Loucy (cell line): ENCODE results near the gene SNX25.
A peak's percentile ranks its signal among the peaks of the same experiment; 100 is the strongest.

Experiments
- H2AFZ ChIP-seq: fragments of 200-600 bp; sonication (generic); 2 replicates; pipeline ENCODE4 v1.6.0; 2016; ENCODE audit warnings: antibody characterized with exemption, mild to moderate bottlenecking, low read length, moderate library complexity
- H3F3A ChIP-seq: fragments of 200-600 bp; 2 replicates; pipeline ENCODE4 v1.6.0; 2016; ENCODE audit warnings: antibody characterized with exemption, low read depth, mild to moderate bottlenecking
- H3K27me3 ChIP-seq: fragments of 200-600 bp; sonication (generic); 2 replicates; pipeline ENCODE4 v1.6.1; 2014; ENCODE audit warnings: low read length, mild to moderate bottlenecking; ENCODE audit not compliant: insufficient read depth, poor library complexity, severe bottlenecking
- H3K36me3 ChIP-seq: fragments of 200-600 bp; sonication (generic); 2 replicates; pipeline ENCODE4 v1.6.1; 2016; ENCODE audit warnings: low read length; ENCODE audit not compliant: insufficient read depth
- H3K4me1 ChIP-seq: fragments of 200-600 bp; sonication (generic); 2 replicates; pipeline ENCODE4 v1.5.1; 2014; ENCODE audit warnings: low read length, mild to moderate bottlenecking; ENCODE audit not compliant: insufficient read depth, poor library complexity, severe bottlenecking
- H3K4me2 ChIP-seq: fragments of 200-600 bp; sonication (generic); 2 replicates; pipeline ENCODE4 v1.6.0; 2014; ENCODE audit warnings: antibody characterized with exemption, low read length, low read depth, mild to moderate bottlenecking; ENCODE audit not compliant: poor library complexity, severe bottlenecking
- H3K4me3 ChIP-seq: fragments of 200-600 bp; sonication (generic); 2 replicates; pipeline ENCODE4 v1.5.1; 2014; ENCODE audit warnings: low read length, mild to moderate bottlenecking, mixed read lengths; ENCODE audit not compliant: poor library complexity, severe bottlenecking
- H3K79me2 ChIP-seq: fragments of 200-600 bp; sonication (generic); 2 replicates; pipeline ENCODE4 v1.6.1; 2014; ENCODE audit warnings: low read length; ENCODE audit not compliant: insufficient read depth
- H3K9ac ChIP-seq: fragments of 200-600 bp; sonication (generic); 2 replicates; pipeline ENCODE4 v1.6.0; 2014; ENCODE audit warnings: mild to moderate bottlenecking, low read depth, low read length, moderate library complexity; ENCODE audit not compliant: poor library complexity, severe bottlenecking
- H3K9me2 ChIP-seq: fragments of 200-600 bp; sonication (generic); replicated peaks from 2 replicates; pipeline ENCODE4 v1.6.1; 2016; ENCODE audit warnings: low read depth, low read length, mixed read lengths
- H3K9me3 ChIP-seq: fragments of 200-600 bp; sonication (generic); 2 replicates; pipeline ENCODE4 v1.6.1; 2014; ENCODE audit warnings: mild to moderate bottlenecking, antibody characterized with exemption, low read length, low read depth; ENCODE audit not compliant: insufficient read depth
- H4K20me1 ChIP-seq: fragments of 200-600 bp; sonication (generic); 2 replicates; pipeline ENCODE4 v1.6.0; 2014; ENCODE audit warnings: antibody characterized with exemption, low read length, mild to moderate bottlenecking; ENCODE audit not compliant: insufficient read depth, poor library complexity, severe bottlenecking
- CTCF ChIP-seq: fragments of 200-600 bp; sonication (generic); conservative IDR thresholded peaks from 2 replicates; pipeline ENCODE4 v1.5.1; 2014; ENCODE audit warnings: mild to moderate bottlenecking, antibody characterized with exemption, low read length
- EZH2phosphoT487 ChIP-seq: fragments of 200-600 bp; IDR thresholded peaks from 2 replicates; pipeline ENCODE4 v1.6.1; 2018; ENCODE audit warnings: antibody characterized with exemption, mild to moderate bottlenecking, moderate library complexity, borderline replicate concordance

Gene SNX25

GRCh38 chr4:185395956-185396723 lies 186.7 kb downstream of the SNX25 start:
- Histone ChIP-seq H3K4me3 (peak overlapping the region; percentile 78), H3K9ac (peak overlapping the region; percentile 88), H3K79me2 (peaks cover 38% of the 10 kb centered on the region), H3K9me3 (no peaks in the 10 kb centered on the region), H3F3A (peaks cover 2% of the 10 kb centered on the region; the same call in 1 of the 2 replicates), H3K4me1 (peaks cover 41% of the 10 kb centered on the region), H3K27me3 (no peaks in the 10 kb centered on the region), H3K4me2 (peak overlapping the region; percentile 90), H2AFZ (peak overlapping the region; percentile 92), H3K9me2 (no peaks in the 10 kb centered on the region), H4K20me1 (peaks cover 6% of the 10 kb centered on the region), H3K36me3 (peaks cover 3% of the 10 kb centered on the region; the same call in 1 of the 2 replicates)
- TF ChIP-seq CTCF, result no peak
- TF ChIP-seq EZH2phosphoT487, result no peak

DNA sequence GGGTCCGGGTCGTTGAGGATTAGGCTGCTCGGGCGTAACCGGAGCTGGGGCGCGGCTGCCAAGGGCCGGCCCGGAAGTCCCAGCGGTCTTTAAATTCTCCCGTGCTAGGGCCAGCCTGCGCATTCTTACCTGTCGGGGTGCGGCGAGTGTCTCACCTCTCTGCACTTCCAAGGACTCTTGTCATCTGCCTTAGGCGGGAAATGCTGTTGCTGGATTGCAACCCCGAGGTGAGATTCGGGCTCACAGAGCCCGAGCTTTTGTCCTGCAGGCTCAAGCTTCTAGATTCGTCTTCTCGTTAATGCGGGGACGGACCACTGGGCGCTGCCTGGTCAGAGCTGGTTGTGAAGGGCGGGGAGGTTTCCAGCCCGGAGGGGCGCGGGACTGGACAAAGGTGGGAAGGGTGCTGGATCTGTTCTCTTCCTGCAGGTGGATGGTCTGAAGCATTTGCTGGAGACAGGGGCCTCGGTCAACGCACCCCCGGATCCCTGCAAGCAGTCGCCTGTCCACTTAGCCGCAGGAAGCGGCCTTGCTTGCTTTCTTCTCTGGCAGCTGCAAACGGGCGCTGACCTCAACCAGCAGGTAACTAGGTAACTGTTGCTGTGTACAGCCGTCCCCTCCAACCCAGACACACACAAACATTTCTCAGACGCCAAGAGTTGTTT lies 187.5 kb downstream of the SNX25 start, which contains the start of gene ANKRD37:
Gene ANKRD37, plus strand, starts transcription at position 118 of the 662 bp plus-strand sequence. Its CDS starts 83 bp downstream, at position 201.
- Histone ChIP-seq H3F3A (peaks cover 2% of the 10 kb centered on the region; the same call in 1 of the 2 replicates), H2AFZ (peak within 1 kb of the TSS; percentile 92), H3K4me3 (peak within 1 kb of the TSS; percentile 78), H3K36me3 (peaks cover 3% of the 10 kb centered on the region; the same call in 1 of the 2 replicates), H3K9me3 (no peaks in the 10 kb centered on the region), H3K9ac (peak within 1 kb of the TSS; percentile 88), H3K79me2 (peaks cover 38% of the 10 kb centered on the region), H3K9me2 (no peaks in the 10 kb centered on the region), H3K27me3 (no peaks in the 10 kb centered on the region), H4K20me1 (peaks cover 6% of the 10 kb centered on the region), H3K4me1 (peaks cover 41% of the 10 kb centered on the region), H3K4me2 (peak within 1 kb of the TSS; percentile 90)
- TF ChIP-seq CTCF (no peak), EZH2phosphoT487 (no peak)

DNA sequence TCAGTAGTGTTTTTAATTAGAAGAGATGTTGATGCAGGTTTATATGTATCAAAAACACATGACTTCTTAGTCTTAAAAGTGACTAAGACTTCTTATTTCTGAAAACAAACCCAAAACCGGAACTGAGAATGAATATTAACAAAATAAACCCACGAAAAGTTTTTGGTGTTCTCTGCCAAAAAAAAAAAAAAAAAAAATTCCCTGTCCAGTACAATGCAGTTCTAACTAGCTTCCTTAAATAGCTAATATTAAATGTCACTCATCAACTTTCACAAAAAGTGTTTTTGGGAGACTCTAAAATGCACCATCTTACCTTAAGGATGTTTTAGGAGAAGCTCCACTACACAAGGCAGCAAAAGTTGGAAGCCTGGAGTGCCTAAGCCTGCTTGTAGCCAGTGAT lies 189.2 kb downstream of the SNX25 start:
- no peak overlapping the region for H2AFZ ChIP-seq
- H3K9me3 ChIP-seq, result no peaks in the 10 kb centered on the region
- no peaks in the 10 kb centered on the region for H3K9me2 ChIP-seq
- peak overlapping the region; percentile 90 for H3K4me2 ChIP-seq
- TF ChIP-seq CTCF (no peak), EZH2phosphoT487 (no peak)
- peaks cover 6% of the 10 kb centered on the region for H4K20me1 ChIP-seq
- no peak overlapping the region for H3K9ac ChIP-seq
- H3K4me3 ChIP-seq, result peak overlapping the region; percentile 78
- peaks cover 3% of the 10 kb centered on the region; the same call in 1 of the 2 replicates for H3K36me3 ChIP-seq
- no peaks in the 10 kb centered on the region for H3K27me3 ChIP-seq
- H3F3A ChIP-seq, result no peaks in the 10 kb centered on the region
- peaks cover 36% of the 10 kb centered on the region for H3K4me1 ChIP-seq
- H3K79me2 ChIP-seq, result peaks cover 33% of the 10 kb centered on the region
